Endothelial cell of umbilical vein (primary cell): ENCODE measurements around the gene CEP95.

Experiments used
- TF ChIP-seq, protein P1 (sequence below): IDR thresholded peaks from 2 replicates; pipeline ENCODE4 v1.6.1; 2011; ENCODE audit not compliant: insufficient read depth, insufficient read length
- TF ChIP-seq, protein P2 (sequence below), 2 donors: IDR thresholded peaks; 1 replicate in 1 of 2; 2 replicates in 1 of 2; pipeline ENCODE4 v1.5.1; 2011; ENCODE audit warnings: low read length in 2 of 2, mild to moderate bottlenecking in 2 of 2, moderate library complexity in 2 of 2, control low read depth in 1 of 2, inconsistent platforms in 1 of 2, low read depth in 1 of 2; ENCODE audit not compliant: insufficient read depth in 1 of 2; ENCODE audit errors: extremely low read depth in 1 of 2

DNA sequence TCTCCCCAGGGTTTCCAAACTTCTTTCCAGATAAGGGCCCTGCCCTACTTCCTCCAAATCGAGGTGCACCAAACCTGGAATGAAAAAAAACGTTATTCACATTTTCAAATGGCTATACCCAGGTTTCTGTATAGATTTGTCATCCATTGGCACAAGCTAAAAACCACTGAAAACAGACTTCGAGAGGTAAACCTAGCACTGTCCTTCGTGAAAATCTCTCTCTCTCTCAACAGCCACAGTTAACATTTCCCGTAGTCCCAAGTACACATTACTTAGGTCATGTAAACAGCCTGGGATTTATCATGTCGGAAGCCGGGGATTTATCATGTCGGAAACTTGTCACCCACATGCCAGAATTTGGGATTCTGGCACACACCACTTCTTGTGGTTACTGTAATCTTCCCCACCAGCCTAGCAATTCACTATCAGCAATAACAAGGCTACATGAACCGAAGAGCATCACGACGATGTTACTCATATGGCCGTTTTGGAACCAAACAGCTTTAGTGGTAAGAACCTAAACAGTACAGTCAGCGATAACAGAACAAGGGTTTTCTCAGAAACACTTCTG is 1.9 kb upstream of the CEP95 start:
- TF ChIP-seq, protein P1, sequence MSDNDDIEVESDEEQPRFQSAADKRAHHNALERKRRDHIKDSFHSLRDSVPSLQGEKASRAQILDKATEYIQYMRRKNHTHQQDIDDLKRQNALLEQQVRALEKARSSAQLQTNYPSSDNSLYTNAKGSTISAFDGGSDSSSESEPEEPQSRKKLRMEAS, result no peak
- TF ChIP-seq, protein P2, sequence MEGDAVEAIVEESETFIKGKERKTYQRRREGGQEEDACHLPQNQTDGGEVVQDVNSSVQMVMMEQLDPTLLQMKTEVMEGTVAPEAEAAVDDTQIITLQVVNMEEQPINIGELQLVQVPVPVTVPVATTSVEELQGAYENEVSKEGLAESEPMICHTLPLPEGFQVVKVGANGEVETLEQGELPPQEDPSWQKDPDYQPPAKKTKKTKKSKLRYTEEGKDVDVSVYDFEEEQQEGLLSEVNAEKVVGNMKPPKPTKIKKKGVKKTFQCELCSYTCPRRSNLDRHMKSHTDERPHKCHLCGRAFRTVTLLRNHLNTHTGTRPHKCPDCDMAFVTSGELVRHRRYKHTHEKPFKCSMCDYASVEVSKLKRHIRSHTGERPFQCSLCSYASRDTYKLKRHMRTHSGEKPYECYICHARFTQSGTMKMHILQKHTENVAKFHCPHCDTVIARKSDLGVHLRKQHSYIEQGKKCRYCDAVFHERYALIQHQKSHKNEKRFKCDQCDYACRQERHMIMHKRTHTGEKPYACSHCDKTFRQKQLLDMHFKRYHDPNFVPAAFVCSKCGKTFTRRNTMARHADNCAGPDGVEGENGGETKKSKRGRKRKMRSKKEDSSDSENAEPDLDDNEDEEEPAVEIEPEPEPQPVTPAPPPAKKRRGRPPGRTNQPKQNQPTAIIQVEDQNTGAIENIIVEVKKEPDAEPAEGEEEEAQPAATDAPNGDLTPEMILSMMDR (IDR thresholded peaks at IDR 0.05; ENCODE audit: extremely low read depth in 1 of 2, insufficient read depth in 1 of 2, low read depth in 1 of 2, low read length in 2 of 2), result no peak
